GM20431 (cell line): Measurements from ENCODE around the gene ANO1.
"Not testable (repeated sequence)": the region's sequence is repeated elsewhere in the genome, so short reads cannot be mapped to it uniquely, and the experiment has no call there.

ENCODE experiments used
- in situ Hi-C: fragments of 300-500 bp; cut with MseI, MboI; formaldehyde crosslinking; loops from one replicate; pipeline ENCODE4 v1.15.0; 2020; ENCODE audit warnings: low sequenced_read_pairs; ENCODE audit not compliant: unreplicated experiment

ANO1 gene

DNA sequence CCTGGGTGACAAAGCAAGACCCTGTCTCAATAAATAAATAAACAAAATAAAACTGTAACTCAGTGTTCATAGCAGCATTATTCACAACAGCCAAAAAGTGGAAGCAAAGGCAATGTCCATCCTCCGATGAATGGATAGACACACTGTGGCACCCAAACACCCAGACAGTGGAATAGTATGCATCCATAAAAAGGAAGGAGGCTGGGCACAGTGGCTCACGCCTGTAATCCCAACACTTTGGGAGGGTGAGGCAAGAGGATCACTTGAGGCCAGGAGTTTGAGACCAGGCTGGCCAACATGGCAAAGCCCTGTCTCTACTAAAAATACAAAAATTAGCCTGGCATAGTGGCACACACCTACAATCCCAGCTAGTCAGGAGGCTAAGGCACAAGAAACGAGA lies 122.9 kb downstream of the ANO1 start:
- in situ Hi-C loops: not testable (repeated sequence)

GRCh38 chr11:70201882-70202861 lies 124.1 kb downstream of the ANO1 start:
- in situ Hi-C loops: no loop called here

GRCh38 chr11:70202920-70203750 lies 125.0 kb downstream of the ANO1 start, which contains the start of gene FADD:
Gene FADD (plus strand): TSS chr11:70203296. CDS start chr11:70203460, 164 bp downstream.
- in situ Hi-C loops: no loop called here

- in situ Hi-C loops: no loop called here
Observed at GRCh38 chr11:70203751-70204465, 125.8 kb downstream of the ANO1 start.

- in situ Hi-C loops: no loop called here
Observed at GRCh38 chr11:70204466-70204799, 126.3 kb downstream of the ANO1 start.

DNA sequence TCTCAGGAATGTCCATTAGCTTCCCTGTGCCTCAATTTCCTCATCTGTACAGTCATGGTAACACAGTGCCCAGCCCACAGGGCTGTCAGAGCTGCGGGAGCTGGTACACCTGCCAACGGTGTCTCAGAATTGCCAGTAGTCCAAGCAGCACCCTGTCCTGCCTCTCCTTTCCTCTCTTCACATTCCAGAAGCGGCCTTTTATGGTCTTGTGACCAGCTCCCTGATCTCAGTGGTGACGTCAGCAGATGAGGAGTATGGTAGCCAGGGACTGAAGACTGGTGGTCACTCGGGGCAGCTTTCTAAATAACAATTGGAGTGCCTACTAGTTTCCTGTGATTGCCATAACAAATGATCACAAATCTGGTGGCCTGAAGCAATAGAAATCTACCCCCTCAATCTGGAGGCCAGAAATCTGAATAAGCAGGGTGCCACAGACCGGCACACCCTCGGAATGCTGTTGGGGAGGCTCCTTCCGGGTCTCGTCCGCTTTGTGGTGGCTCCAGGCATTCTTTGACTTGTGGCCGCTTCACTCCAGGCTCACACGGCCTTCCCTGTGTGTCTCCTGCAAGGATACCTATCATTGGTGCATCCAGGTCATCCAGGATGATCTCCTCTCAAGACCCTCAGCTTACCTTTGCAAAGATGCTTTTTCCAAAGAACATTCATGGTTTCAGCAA lies 127.1 kb downstream of the ANO1 start:
- in situ Hi-C loops: no loop called here

DNA sequence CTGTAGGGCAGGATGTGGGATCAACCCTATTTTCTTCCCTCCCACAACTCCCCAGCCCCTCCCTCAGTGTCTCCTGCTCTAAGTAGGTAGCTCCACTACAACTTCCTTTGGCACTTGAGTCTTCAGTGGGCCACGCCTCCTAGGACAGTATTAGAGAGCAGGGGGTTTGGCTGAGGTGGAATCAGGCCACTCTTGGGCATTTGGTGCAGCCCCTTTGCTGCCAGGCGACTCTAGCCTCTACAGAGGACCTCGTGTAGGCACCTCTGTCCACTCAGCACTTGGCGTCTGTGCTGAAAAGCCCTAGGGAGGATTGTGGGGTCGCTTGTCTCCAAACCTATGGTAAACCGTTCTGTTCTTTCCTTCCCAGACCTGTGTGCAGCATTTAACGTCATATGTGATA lies 127.6 kb downstream of the ANO1 start:
- in situ Hi-C loops: no loop called here

DNA sequence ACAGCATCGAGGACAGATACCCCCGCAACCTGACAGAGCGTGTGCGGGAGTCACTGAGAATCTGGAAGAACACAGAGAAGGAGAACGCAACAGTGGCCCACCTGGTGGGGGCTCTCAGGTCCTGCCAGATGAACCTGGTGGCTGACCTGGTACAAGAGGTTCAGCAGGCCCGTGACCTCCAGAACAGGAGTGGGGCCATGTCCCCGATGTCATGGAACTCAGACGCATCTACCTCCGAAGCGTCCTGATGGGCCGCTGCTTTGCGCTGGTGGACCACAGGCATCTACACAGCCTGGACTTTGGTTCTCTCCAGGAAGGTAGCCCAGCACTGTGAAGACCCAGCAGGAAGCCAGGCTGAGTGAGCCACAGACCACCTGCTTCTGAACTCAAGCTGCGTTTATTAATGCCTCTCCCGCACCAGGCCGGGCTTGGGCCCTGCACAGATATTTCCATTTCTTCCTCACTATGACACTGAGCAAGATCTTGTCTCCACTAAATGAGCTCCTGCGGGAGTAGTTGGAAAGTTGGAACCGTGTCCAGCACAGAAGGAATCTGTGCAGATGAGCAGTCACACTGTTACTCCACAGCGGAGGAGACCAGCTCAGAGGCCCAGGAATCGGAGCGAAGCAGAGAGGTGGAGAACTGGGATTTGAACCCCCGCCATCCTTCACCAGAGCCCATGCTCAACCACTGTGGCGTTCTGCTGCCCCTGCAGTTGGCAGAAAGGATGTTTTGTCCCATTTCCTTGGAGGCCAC lies 128.3 kb downstream of the ANO1 start:
- in situ Hi-C loops: no loop called here

DNA sequence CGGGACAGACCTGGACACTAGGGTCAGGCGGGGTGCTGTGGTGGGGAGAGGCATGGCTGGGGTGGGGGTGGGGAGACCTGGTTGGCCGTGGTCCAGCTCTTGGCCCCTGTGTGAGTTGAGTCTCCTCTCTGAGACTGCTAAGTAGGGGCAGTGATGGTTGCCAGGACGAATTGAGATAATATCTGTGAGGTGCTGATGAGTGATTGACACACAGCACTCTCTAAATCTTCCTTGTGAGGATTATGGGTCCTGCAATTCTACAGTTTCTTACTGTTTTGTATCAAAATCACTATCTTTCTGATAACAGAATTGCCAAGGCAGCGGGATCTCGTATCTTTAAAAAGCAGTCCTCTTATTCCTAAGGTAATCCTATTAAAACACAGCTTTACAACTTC lies 128.9 kb downstream of the ANO1 start:
- in situ Hi-C loops: no loop called here

- in situ Hi-C loops: no loop called here
Observed at GRCh38 chr11:70207531-70208131, 129.5 kb downstream of the ANO1 start.

DNA sequence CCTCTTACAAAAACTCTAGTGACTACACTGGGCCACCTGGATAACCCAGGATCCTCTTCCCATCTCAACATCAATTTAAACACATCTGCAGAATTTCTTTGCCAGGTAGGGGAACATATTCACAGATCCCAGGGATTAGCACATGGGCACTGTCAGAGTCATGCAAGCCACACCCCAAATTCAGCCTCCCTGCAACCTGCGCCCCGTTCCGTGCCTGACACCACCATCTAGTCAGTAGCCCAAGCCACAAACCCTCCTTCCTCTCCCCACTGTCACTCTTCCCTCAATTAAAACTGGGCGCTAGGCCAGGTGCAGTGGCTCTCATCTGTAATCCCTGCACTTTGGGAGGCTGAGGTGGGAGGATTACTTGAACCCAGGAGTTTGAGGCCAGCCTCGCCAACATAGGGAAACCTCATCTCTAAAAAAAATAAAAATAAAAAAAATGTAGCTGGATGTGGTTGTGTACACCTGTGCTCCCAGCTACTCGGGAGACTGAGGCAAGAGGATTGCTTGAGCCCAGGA lies 131.3 kb downstream of the ANO1 start:
- in situ Hi-C loops: no loop called here

GRCh38 chr11:70210051-70210501 lies 132.0 kb downstream of the ANO1 start:
- in situ Hi-C loops: no loop called here

DNA sequence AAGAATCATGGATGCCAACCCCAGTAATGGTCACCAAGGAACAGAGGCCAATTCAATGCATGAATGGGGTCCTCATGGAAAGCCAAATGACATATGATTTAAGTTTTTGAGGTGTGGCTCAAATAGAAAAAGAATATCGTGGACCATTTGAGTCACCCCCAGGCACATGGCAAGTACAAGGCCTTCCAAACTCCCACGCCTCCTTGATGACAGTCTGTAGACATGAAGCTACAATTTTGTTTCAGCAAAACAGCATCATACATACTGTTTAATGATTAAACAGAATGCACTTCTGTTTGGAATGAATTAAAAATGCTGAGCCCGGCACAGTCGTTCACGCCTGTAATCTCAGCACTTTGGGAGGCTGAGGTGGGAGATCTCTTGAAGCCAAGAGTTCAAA lies 132.4 kb downstream of the ANO1 start:
- in situ Hi-C loops: no loop called here

DNA sequence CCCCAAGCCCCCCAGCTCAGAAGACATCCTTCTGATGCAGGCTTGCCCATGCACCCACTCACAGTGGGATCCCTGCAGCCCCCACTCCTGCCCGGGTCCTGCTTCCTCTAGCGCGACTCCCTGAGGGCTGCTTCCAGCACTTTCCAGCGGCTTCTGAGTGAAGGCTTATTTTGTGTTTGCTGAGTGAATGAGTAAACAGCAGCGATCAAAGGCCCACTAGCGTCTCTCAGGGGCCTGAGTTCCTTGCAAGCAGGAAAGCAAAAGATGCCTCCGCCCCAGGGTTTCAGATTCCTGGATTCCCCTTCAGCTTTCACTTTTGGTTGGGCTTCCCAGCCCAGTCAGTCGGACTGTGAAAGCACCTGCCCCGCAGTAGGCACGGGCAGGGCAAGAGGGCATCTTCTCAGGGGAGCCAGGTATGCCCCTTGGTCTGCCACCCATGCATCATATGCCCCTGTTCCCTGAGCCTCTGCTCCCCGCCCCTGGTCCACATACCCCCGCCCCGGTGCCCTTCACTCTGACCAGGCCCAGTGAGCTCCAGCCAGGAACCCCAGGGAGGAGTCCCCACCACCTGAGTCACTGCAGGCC lies 134.2 kb downstream of the ANO1 start:
- in situ Hi-C loops: no loop called here

DNA sequence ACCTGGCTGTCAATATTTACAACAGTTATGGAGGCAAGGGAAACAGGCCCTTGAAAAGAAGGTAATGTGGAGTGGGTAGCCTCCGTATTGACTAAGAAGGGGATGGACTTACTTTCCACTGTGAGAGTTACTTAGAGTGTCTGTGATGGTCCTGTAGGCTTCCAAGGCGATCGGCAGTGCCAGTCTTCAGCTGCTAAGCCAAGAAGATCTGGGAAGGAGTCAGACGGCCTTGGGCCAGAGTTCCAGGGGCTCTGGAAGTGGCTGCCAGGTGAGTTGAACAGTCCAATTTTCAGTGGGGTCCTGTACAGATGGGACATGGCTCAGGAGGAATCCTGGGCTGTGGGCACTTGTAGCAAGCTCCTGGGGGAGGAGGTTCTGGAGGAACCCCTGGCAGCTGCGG lies 139.3 kb downstream of the ANO1 start:
- in situ Hi-C loops: not testable (repeated sequence)

- in situ Hi-C loops: not testable (repeated sequence)
Observed at GRCh38 chr11:70218076-70218475, 140.0 kb downstream of the ANO1 start.

- in situ Hi-C loops: no loop called here
Observed at GRCh38 chr11:70220136-70220535, 142.0 kb downstream of the ANO1 start.

DNA sequence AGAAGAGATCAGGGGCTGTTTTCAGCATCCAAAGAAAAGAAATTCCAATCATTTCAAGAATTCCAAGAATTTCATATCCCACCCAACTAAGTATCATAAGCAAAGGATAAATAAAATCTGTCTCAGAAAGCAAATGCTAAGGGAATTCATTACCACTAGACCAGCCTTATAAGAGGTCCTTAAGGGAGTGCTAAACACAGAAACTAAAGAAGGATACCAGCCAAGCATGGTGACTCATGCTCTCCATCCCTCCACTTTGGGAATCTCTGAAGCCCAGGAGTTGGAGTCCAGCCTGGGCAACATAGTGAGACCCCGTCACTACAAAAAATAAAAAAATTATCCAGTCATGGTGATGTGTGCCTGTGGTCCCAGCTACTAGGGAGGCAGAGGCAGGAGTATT lies 142.8 kb downstream of the ANO1 start:
- in situ Hi-C loops: no loop called here
